Liver (tissue), 9 donors: ENCODE measurements around the gene B3GNT3. TPM values are rescaled to one million over a fixed set of nuclear protein-coding genes. Genes with fewer than 3 reads are reported as not detected.

Experiments
- DNase-seq: peaks from one replicate; pipeline ENCODE4 v3.0.0-alpha.2; 2017; ENCODE audit warnings: low spot score
- H3K27ac ChIP-seq, 2 donors: one replicate each; pipeline ENCODE4 v1.7.0; 2013; ENCODE audit warnings: inconsistent platforms in 2 of 2, low read length in 2 of 2, control low read depth in 1 of 2, low read depth in 1 of 2, mild to moderate bottlenecking in 1 of 2
- H3K27me3 ChIP-seq, 4 donors: one replicate each; pipeline versions ENCODE4 v1.6.1 to v1.7.0; 2013; ENCODE audit warnings: low read length in 3 of 4, inconsistent platforms in 1 of 4, mild to moderate bottlenecking in 1 of 4, moderate library complexity in 1 of 4; ENCODE audit not compliant: control insufficient read depth in 4 of 4, insufficient read depth in 4 of 4
- H3K36me3 ChIP-seq, 4 donors: one replicate each; pipeline versions ENCODE4 v1.6.1 to v1.7.0; 2013; ENCODE audit warnings: low read length in 3 of 4, mild to moderate bottlenecking in 3 of 4, low read depth in 1 of 4, moderate library complexity in 1 of 4; ENCODE audit not compliant: control insufficient read depth in 4 of 4, insufficient read depth in 3 of 4
- H3K4me1 ChIP-seq, 4 donors: one replicate each; pipeline versions ENCODE4 v1.6.1 to v1.7.0; 2013; ENCODE audit warnings: low read length in 3 of 4, mild to moderate bottlenecking in 3 of 4, moderate library complexity in 1 of 4; ENCODE audit not compliant: control insufficient read depth in 4 of 4, insufficient read depth in 4 of 4
- H3K4me3 ChIP-seq, 3 donors: one replicate each; pipeline versions ENCODE4 v1.6.1 to v1.7.0; 2013; ENCODE audit warnings: low read length in 3 of 3, control low read depth in 1 of 3, low read depth in 1 of 3, mild to moderate bottlenecking in 1 of 3
- H3K9ac ChIP-seq, 2 donors: one replicate each; pipeline ENCODE4 v1.7.0; 2013; ENCODE audit warnings: low read length in 2 of 2, mild to moderate bottlenecking in 2 of 2, moderate library complexity in 2 of 2, control low read depth in 1 of 2, low read depth in 1 of 2
- H3K9me3 ChIP-seq, 4 donors: one replicate each; pipeline versions ENCODE4 v1.6.1 to v1.7.0; 2013; ENCODE audit warnings: low read length in 3 of 4; ENCODE audit not compliant: control insufficient read depth in 4 of 4
- FOXA1 ChIP-seq: IDR thresholded peaks from 2 replicates; pipeline ENCODE4 v1.6.1; 2016; ENCODE audit warnings: antibody characterized with exemption
- FOXA2 ChIP-seq: IDR thresholded peaks from 2 replicates; pipeline ENCODE4 v1.6.1; 2016; ENCODE audit warnings: antibody characterized with exemption
- GABPA ChIP-seq, 2 donors: IDR thresholded peaks in 1 of 2; conservative IDR thresholded peaks in 1 of 2; 2 replicates each; pipeline ENCODE4 v1.6.1; 2016; ENCODE audit warnings: antibody characterized with exemption in 2 of 2, mild to moderate bottlenecking in 1 of 2, moderate library complexity in 1 of 2
- HNF4A ChIP-seq, 2 donors: conservative IDR thresholded peaks; 2 replicates each; pipeline ENCODE4 v1.6.1; 2016; ENCODE audit warnings: antibody characterized with exemption in 2 of 2, mild to moderate bottlenecking in 2 of 2
- HNF4G ChIP-seq: IDR thresholded peaks from 2 replicates; pipeline ENCODE4 v1.6.1; 2016; ENCODE audit warnings: antibody characterized with exemption
- JUND ChIP-seq, 2 donors: IDR thresholded peaks; 2 replicates each; pipeline ENCODE4 v1.6.1; 2016; ENCODE audit warnings: antibody characterized with exemption in 2 of 2
- NR2F2 ChIP-seq: IDR thresholded peaks from 2 replicates; pipeline ENCODE4 v1.6.1; 2016; ENCODE audit warnings: antibody characterized with exemption
- RAD21 ChIP-seq, 2 donors: IDR thresholded peaks; 2 replicates each; pipeline ENCODE4 v1.6.1; 2016; ENCODE audit warnings: antibody characterized with exemption in 2 of 2, mild to moderate bottlenecking in 2 of 2
- RXRA ChIP-seq, 2 donors: IDR thresholded peaks; 2 replicates each; pipeline ENCODE4 v1.6.1; 2017 to 2018; ENCODE audit warnings: antibody characterized with exemption in 2 of 2, mild to moderate bottlenecking in 1 of 2
- SP1 ChIP-seq: IDR thresholded peaks from 2 replicates; pipeline ENCODE4 v1.6.1; 2018; ENCODE audit warnings: antibody characterized with exemption, mild to moderate bottlenecking
- TAF1 ChIP-seq: conservative IDR thresholded peaks from 2 replicates; pipeline ENCODE4 v1.6.1; 2016; ENCODE audit warnings: antibody characterized with exemption, mild to moderate bottlenecking
- YY1 ChIP-seq: IDR thresholded peaks from 2 replicates; pipeline ENCODE4 v1.6.1; 2016; ENCODE audit warnings: antibody characterized with exemption, mild to moderate bottlenecking
- WGBS: extraction: QIAGEN DNeasy Blood & Tissue Kit; methylation state at CpG from one replicate; pipeline ENCODE4 v1.1.7; 2013; 5-methylcytosine and 5-hydroxymethylcytosine counted together
- polyA plus RNA-seq, 2 donors: library from polyadenylated mRNA; stranded (reverse) in 1 of 2; unstranded in 1 of 2; fragments of 200-250 nt in 1 of 2; fragments of >200 nt in 1 of 2; fragmentation: Nextera tagmentation in 1 of 2; extraction: Ambion mirVana in 1 of 2; gene quantifications; one replicate each; pipeline versions ENCODE4 v1.2.1 to v1.2.3, GENCODE V29; 2013 to 2015
- total RNA-seq, 2 donors: library from RNA; depleted of rRNA; stranded (reverse); fragments of >200 nt; gene quantifications; one replicate each; pipeline ENCODE4 v1.2.3, GENCODE V29; 2014
- TF ChIP-seq, protein P1 (sequence below): IDR thresholded peaks from 2 replicates; pipeline ENCODE4 v1.6.1; 2016; ENCODE audit warnings: antibody characterized with exemption
- TF ChIP-seq, protein P2 (sequence below): IDR thresholded peaks from 2 replicates; pipeline ENCODE4 v1.6.1; 2016; ENCODE audit warnings: antibody characterized with exemption
- TF ChIP-seq, protein P3 (sequence below): IDR thresholded peaks from 2 replicates; pipeline ENCODE4 v1.6.1; 2016; ENCODE audit warnings: antibody characterized with exemption
- TF ChIP-seq, protein P4 (sequence below): IDR thresholded peaks from 2 replicates; pipeline ENCODE4 v1.6.1; 2016; ENCODE audit warnings: antibody characterized with exemption, mild to moderate bottlenecking
- TF ChIP-seq, protein P5 (sequence below): fragments of 150-350 bp; IDR thresholded peaks from 2 replicates; pipeline ENCODE4 v1.5.1; 2017; ENCODE audit warnings: improper control_type of control experiment, low read depth, low read length; ENCODE audit not compliant: missing input control
- donor health status: healthy.
- donor health status: healthy.
- donor health status: healthy.
- donor health status: healthy.
- donor health status: healthy.

B3GNT3 gene
- total and polyA plus RNA-seq, 4 donors, result 0.14 to 2.1 (median 1.1) TPM

DNA sequence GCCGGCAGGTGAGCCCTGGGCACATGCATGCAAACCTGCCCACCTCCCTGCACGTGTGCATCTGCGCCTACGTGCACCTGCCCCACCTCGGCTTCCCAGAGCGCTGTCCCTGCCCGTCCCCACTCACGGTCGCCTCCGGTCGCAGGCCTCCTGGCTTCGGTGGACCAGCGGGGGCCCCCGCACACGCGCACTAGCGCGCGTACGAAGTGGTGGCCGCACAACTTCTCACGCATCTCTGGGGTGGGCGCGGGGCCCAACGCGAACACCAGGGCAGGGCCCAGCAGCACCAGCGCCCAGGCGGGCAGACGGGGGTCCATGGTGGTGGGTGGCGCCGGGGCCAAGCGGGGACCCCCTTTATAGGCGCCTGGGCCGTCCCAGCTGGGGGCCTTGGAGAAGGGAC lies 26.3 kb downstream of the B3GNT3 start, which contains the start of gene INSL3:
INSL3 (minus strand) TSS at position 330 of the 400 bp plus-strand sequence; CDS start at position 317, 13 bp downstream.
- no peak within 1 kb of the TSS for H3K4me3 ChIP-seq
- 67% methylated on average over 34 of the region's 34 CpGs for WGBS
- H3K9ac ChIP-seq, result no peak within 1 kb of the TSS
- no peak for DNase-seq
- no peaks in the 10 kb centered on the region for H3K9me3 ChIP-seq
- TF ChIP-seq TAF1 (no peak), SP1 (no peak), YY1 (no peak), RXRA (IDR thresholded peaks at IDR 0.05) (no peak), FOXA2 (no peak), RAD21 (IDR thresholded peaks at IDR 0.05) (no peak), HNF4A (conservative IDR thresholded peaks at IDR 0.05) (no peak), JUND (IDR thresholded peaks at IDR 0.05) (no peak), NR2F2 (no peak), GABPA (IDR thresholded peaks at IDR 0.05 in 1 of 2, conservative IDR thresholded peaks at IDR 0.05 in 1 of 2) (no peak), HNF4G (no peak), FOXA1 (no peak)
- TF ChIP-seq, protein P1, sequence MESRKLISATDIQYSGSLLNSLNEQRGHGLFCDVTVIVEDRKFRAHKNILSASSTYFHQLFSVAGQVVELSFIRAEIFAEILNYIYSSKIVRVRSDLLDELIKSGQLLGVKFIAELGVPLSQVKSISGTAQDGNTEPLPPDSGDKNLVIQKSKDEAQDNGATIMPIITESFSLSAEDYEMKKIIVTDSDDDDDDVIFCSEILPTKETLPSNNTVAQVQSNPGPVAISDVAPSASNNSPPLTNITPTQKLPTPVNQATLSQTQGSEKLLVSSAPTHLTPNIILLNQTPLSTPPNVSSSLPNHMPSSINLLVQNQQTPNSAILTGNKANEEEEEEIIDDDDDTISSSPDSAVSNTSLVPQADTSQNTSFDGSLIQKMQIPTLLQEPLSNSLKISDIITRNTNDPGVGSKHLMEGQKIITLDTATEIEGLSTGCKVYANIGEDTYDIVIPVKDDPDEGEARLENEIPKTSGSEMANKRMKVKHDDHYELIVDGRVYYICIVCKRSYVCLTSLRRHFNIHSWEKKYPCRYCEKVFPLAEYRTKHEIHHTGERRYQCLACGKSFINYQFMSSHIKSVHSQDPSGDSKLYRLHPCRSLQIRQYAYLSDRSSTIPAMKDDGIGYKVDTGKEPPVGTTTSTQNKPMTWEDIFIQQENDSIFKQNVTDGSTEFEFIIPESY, result no peak
- TF ChIP-seq, protein P2, sequence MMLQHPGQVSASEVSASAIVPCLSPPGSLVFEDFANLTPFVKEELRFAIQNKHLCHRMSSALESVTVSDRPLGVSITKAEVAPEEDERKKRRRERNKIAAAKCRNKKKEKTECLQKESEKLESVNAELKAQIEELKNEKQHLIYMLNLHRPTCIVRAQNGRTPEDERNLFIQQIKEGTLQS, result no peak
- TF ChIP-seq, protein P3, sequence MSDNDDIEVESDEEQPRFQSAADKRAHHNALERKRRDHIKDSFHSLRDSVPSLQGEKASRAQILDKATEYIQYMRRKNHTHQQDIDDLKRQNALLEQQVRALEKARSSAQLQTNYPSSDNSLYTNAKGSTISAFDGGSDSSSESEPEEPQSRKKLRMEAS, result no peak
- TF ChIP-seq, protein P4, sequence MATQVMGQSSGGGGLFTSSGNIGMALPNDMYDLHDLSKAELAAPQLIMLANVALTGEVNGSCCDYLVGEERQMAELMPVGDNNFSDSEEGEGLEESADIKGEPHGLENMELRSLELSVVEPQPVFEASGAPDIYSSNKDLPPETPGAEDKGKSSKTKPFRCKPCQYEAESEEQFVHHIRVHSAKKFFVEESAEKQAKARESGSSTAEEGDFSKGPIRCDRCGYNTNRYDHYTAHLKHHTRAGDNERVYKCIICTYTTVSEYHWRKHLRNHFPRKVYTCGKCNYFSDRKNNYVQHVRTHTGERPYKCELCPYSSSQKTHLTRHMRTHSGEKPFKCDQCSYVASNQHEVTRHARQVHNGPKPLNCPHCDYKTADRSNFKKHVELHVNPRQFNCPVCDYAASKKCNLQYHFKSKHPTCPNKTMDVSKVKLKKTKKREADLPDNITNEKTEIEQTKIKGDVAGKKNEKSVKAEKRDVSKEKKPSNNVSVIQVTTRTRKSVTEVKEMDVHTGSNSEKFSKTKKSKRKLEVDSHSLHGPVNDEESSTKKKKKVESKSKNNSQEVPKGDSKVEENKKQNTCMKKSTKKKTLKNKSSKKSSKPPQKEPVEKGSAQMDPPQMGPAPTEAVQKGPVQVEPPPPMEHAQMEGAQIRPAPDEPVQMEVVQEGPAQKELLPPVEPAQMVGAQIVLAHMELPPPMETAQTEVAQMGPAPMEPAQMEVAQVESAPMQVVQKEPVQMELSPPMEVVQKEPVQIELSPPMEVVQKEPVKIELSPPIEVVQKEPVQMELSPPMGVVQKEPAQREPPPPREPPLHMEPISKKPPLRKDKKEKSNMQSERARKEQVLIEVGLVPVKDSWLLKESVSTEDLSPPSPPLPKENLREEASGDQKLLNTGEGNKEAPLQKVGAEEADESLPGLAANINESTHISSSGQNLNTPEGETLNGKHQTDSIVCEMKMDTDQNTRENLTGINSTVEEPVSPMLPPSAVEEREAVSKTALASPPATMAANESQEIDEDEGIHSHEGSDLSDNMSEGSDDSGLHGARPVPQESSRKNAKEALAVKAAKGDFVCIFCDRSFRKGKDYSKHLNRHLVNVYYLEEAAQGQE, result no peak
- TF ChIP-seq, protein P5, sequence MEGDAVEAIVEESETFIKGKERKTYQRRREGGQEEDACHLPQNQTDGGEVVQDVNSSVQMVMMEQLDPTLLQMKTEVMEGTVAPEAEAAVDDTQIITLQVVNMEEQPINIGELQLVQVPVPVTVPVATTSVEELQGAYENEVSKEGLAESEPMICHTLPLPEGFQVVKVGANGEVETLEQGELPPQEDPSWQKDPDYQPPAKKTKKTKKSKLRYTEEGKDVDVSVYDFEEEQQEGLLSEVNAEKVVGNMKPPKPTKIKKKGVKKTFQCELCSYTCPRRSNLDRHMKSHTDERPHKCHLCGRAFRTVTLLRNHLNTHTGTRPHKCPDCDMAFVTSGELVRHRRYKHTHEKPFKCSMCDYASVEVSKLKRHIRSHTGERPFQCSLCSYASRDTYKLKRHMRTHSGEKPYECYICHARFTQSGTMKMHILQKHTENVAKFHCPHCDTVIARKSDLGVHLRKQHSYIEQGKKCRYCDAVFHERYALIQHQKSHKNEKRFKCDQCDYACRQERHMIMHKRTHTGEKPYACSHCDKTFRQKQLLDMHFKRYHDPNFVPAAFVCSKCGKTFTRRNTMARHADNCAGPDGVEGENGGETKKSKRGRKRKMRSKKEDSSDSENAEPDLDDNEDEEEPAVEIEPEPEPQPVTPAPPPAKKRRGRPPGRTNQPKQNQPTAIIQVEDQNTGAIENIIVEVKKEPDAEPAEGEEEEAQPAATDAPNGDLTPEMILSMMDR, result no peak
- H3K4me1 ChIP-seq, result no peaks in the 10 kb centered on the region
- peaks cover 0 to 5% (median 0%) of the 10 kb centered on the region in 4 donors for H3K27me3 ChIP-seq
- H3K27ac ChIP-seq, result no peak within 1 kb of the TSS
- H3K36me3 ChIP-seq, result no peaks in the 10 kb centered on the region
